ENCODE data around the gene AGFG2.

AGFG2 gene

GRCh38 chr7:100572949-100573675 is 34.1 kb downstream of the AGFG2 start:
- Histone ChIP-seq H3K36me3 (ENCODE audit: insufficient read depth, low read length) (peaks cover 3% of the 10 kb centered on the region; the same call in 1 of the 2 replicates), H3K27ac (no peak overlapping the region), H3K9me3 (ENCODE audit: low read depth, low read length) (no peaks in the 10 kb centered on the region), H3K4me3 (no peak overlapping the region), H3K9ac (ENCODE audit: insufficient read length) (no peak overlapping the region)
- DNase-seq (ENCODE audit: low read depth, low spot score): no peak
- TF ChIP-seq POLR2AphosphoS5 (IDR thresholded peaks at IDR 0.05; ENCODE audit: borderline replicate concordance, low read depth, low read length) (no peak), EZH2 (IDR thresholded peaks at IDR 0.05) (no peak), FOXP2 (optimal IDR thresholded peaks at IDR 0.05; ENCODE audit: control extremely low read depth, extremely low read length, insufficient read depth) (no peak)

DNA sequence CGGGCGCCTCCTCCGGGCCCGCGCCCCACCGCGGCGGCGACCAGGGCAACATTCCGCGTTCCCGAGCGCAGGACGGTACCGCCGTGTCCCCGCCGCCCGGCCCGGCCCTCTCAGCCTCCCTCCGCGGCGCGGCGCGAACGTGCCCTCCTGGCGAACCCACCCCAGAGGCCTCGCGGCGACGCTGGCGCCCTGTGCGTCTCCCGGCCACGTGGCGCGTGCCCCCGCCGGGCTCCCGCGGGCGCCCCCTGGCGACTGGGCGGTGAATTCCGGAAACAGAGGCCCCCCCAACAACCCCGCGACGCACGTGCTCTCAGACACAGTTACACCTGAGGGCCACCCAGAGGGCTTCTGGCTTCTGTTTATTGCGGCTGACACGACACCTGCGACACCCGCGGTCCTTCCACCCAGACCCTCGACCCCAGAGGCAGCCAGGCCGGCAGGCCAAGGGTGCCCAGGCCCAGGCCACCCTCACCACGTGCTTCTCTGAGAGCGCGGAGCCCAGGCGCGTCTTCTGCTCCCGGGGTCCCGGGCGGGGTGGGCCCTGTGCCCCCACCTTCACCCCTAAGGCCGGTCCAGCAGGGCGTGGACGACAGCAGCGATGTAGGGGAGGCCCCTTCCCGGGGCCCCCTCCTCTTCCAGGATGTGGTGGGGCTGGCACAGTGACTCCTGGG is 34.8 kb downstream of the AGFG2 start, which contains the start of gene SAP25:
TSS of gene SAP25 (minus strand) at position 210 of the 671 bp plus-strand sequence. CDS start at position 52, 158 bp downstream.
- no peaks in the 10 kb centered on the region for H3K9me3 ChIP-seq (ENCODE audit: low read depth, low read length)
- H3K27ac ChIP-seq: no peak within 1 kb of the TSS
- H3K36me3 ChIP-seq (ENCODE audit: insufficient read depth, low read length): peaks cover 3% of the 10 kb centered on the region; the same call in 1 of the 2 replicates
- no peak within 1 kb of the TSS for H3K9ac ChIP-seq (ENCODE audit: insufficient read length)
- TF ChIP-seq FOXP2 (optimal IDR thresholded peaks at IDR 0.05; ENCODE audit: control extremely low read depth, extremely low read length, insufficient read depth) (no peak), EZH2 (IDR thresholded peaks at IDR 0.05) (no peak), POLR2AphosphoS5 (IDR thresholded peaks at IDR 0.05; ENCODE audit: borderline replicate concordance, low read depth, low read length) (no peak)
- DNase-seq (ENCODE audit: low read depth, low spot score): no peak
- H3K4me3 ChIP-seq: no peak within 1 kb of the TSS

- Histone ChIP-seq H3K27ac (no peak overlapping the region), H3K9me3 (ENCODE audit: low read depth, low read length) (no peaks in the 10 kb centered on the region), H3K4me3 (no peak overlapping the region), H3K36me3 (ENCODE audit: insufficient read depth, low read length) (peaks cover 4% of the 10 kb centered on the region; the same call in 1 of the 2 replicates), H3K9ac (ENCODE audit: insufficient read length) (no peak overlapping the region)
- DNase-seq (ENCODE audit: low read depth, low spot score): no peak
- TF ChIP-seq POLR2AphosphoS5 (IDR thresholded peaks at IDR 0.05; ENCODE audit: borderline replicate concordance, low read depth, low read length): no peak
- TF ChIP-seq EZH2 (IDR thresholded peaks at IDR 0.05): no peak
- TF ChIP-seq FOXP2 (optimal IDR thresholded peaks at IDR 0.05; ENCODE audit: control extremely low read depth, extremely low read length, insufficient read depth): no peak
Measured at GRCh38 chr7:100574362-100575205, 35.6 kb downstream of the AGFG2 start.

GRCh38 chr7:100575206-100575631 is 36.2 kb downstream of the AGFG2 start:
- no peak overlapping the region for H3K4me3 ChIP-seq
- H3K9ac ChIP-seq (ENCODE audit: insufficient read length): no peak overlapping the region
- TF ChIP-seq POLR2AphosphoS5 (IDR thresholded peaks at IDR 0.05; ENCODE audit: borderline replicate concordance, low read depth, low read length) (no peak), EZH2 (IDR thresholded peaks at IDR 0.05) (no peak), FOXP2 (optimal IDR thresholded peaks at IDR 0.05; ENCODE audit: control extremely low read depth, extremely low read length, insufficient read depth) (no peak)
- peaks cover 9% of the 10 kb centered on the region; the same call in 1 of the 2 replicates for H3K36me3 ChIP-seq (ENCODE audit: insufficient read depth, low read length)
- H3K9me3 ChIP-seq (ENCODE audit: low read depth, low read length): no peaks in the 10 kb centered on the region
- no peak for DNase-seq (ENCODE audit: low read depth, low spot score)
- no peak overlapping the region for H3K27ac ChIP-seq

GRCh38 chr7:100575746-100576383 is 36.9 kb downstream of the AGFG2 start:
- Histone ChIP-seq H3K9me3 (ENCODE audit: low read depth, low read length) (no peaks in the 10 kb centered on the region), H3K9ac (ENCODE audit: insufficient read length) (no peak overlapping the region), H3K4me3 (no peak overlapping the region), H3K27ac (no peak overlapping the region), H3K36me3 (ENCODE audit: insufficient read depth, low read length) (peaks cover 16% of the 10 kb centered on the region)
- no peak for DNase-seq (ENCODE audit: low read depth, low spot score)
- TF ChIP-seq FOXP2 (optimal IDR thresholded peaks at IDR 0.05; ENCODE audit: control extremely low read depth, extremely low read length, insufficient read depth) (no peak), EZH2 (IDR thresholded peaks at IDR 0.05) (no peak), POLR2AphosphoS5 (IDR thresholded peaks at IDR 0.05; ENCODE audit: borderline replicate concordance, low read depth, low read length) (no peak)

DNA sequence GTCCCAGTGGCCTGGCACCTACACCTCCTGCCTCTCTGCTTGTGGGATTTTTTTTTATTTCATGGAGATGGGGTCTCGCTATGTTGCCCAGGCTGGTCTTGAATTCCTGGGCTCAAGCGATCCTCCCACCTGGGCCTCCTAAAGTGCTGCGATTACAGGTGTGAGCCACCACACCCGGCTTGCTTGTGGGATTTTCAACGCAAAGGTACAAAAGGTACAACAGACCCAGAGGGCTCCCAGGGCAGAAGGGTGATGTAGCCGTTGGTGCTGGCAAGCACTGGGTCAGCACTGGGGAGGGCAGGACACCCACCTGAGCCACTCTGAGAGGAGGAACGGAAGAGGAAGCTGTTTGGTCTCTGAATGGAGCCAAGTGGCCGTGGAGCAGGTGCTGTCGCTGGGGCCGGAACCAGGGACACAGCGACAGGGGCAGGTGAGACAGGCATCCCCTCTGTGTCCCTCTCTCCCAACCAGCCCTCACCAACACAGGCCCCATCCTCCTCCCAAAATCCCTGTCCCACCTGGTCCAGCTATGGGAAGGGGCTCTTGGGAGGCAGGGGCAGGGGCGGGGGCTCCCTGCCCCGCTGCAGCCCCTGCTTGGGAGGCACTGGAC is 37.5 kb downstream of the AGFG2 start:
- no peak overlapping the region for H3K27ac ChIP-seq
- TF ChIP-seq FOXP2 (optimal IDR thresholded peaks at IDR 0.05; ENCODE audit: control extremely low read depth, extremely low read length, insufficient read depth) (no peak), POLR2AphosphoS5 (IDR thresholded peaks at IDR 0.05; ENCODE audit: borderline replicate concordance, low read depth, low read length) (no peak)
- H3K4me3 ChIP-seq: no peak overlapping the region
- no peaks in the 10 kb centered on the region for H3K9me3 ChIP-seq (ENCODE audit: low read depth, low read length)
- DNase-seq (ENCODE audit: low read depth, low spot score): no peak
- no peak overlapping the region for H3K9ac ChIP-seq (ENCODE audit: insufficient read length)
- H3K36me3 ChIP-seq (ENCODE audit: insufficient read depth, low read length): peaks cover 22% of the 10 kb centered on the region

- Histone ChIP-seq H3K36me3 (ENCODE audit: insufficient read depth, low read length) (peaks cover 27% of the 10 kb centered on the region), H3K27ac (no peak overlapping the region), H3K9ac (ENCODE audit: insufficient read length) (no peak overlapping the region), H3K4me3 (no peak overlapping the region), H3K9me3 (ENCODE audit: low read depth, low read length) (no peaks in the 10 kb centered on the region)
- TF ChIP-seq FOXP2 (optimal IDR thresholded peaks at IDR 0.05; ENCODE audit: control extremely low read depth, extremely low read length, insufficient read depth) (no peak), EZH2 (IDR thresholded peaks at IDR 0.05) (no peak), POLR2AphosphoS5 (IDR thresholded peaks at IDR 0.05; ENCODE audit: borderline replicate concordance, low read depth, low read length) (no peak)
- no peak for DNase-seq (ENCODE audit: low read depth, low spot score)
Measured at GRCh38 chr7:100577103-100577502, 38.1 kb downstream of the AGFG2 start.

Measured in SK-N-MC (cell line).